ENCODE data around the gene CERS6. TPM values are rescaled to one million over a fixed set of nuclear protein-coding genes. Genes with fewer than 3 reads are reported as not detected.

CERS6 gene
- total RNA-seq, 1 donor from 2014 or later: 66.5 TPM

DNA sequence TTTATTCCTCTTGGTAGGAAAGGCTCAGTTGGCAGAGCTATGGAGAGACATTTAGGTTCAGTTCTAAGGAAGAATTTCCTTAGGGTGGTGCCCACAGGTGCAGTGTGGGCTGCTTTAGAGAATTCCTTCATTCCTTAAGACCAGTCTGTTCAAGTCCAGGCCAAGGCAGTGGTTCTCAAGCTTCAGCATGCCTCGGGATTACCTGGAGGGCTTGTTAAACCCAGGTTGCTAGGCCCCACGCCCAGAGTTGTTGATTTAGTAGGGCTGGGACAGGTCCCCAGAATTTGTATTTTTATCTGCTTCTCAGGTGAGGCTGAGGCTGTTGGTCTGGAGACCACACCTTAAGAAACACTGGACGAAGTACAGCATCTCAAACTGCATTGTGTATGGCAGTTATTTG, 68.9 kb downstream of the CERS6 start:
- Mint-ChIP-seq H3K36me3 (no peaks in the 10 kb centered on the region), H3K4me3 (no peak overlapping the region), H3K27me3 (ENCODE audit: low read depth) (no peaks in the 10 kb centered on the region), H3K27ac (peak overlapping the region; percentile 18), H3K4me1 (peaks cover 76% of the 10 kb centered on the region), H3K9me3 (no peaks in the 10 kb centered on the region)
- no peak for DNase-seq (ENCODE audit: low spot score in 2 of 2, unreplicated experiment in 2 of 2)
- TF ChIP-seq, protein P1, sequence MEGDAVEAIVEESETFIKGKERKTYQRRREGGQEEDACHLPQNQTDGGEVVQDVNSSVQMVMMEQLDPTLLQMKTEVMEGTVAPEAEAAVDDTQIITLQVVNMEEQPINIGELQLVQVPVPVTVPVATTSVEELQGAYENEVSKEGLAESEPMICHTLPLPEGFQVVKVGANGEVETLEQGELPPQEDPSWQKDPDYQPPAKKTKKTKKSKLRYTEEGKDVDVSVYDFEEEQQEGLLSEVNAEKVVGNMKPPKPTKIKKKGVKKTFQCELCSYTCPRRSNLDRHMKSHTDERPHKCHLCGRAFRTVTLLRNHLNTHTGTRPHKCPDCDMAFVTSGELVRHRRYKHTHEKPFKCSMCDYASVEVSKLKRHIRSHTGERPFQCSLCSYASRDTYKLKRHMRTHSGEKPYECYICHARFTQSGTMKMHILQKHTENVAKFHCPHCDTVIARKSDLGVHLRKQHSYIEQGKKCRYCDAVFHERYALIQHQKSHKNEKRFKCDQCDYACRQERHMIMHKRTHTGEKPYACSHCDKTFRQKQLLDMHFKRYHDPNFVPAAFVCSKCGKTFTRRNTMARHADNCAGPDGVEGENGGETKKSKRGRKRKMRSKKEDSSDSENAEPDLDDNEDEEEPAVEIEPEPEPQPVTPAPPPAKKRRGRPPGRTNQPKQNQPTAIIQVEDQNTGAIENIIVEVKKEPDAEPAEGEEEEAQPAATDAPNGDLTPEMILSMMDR (IDR thresholded peaks at IDR 0.05; ENCODE audit: unreplicated experiment): no peak

GRCh38 chr2:168525716-168526446, 69.8 kb downstream of the CERS6 start:
- Mint-ChIP-seq H3K4me3 (no peak overlapping the region), H3K4me1 (peaks cover 79% of the 10 kb centered on the region), H3K27ac (peak overlapping the region; percentile 52), H3K36me3 (no peaks in the 10 kb centered on the region), H3K9me3 (no peaks in the 10 kb centered on the region), H3K27me3 (ENCODE audit: low read depth) (no peaks in the 10 kb centered on the region)
- TF ChIP-seq, protein P1 (IDR thresholded peaks at IDR 0.05; ENCODE audit: unreplicated experiment): no peak
- no peak for DNase-seq (ENCODE audit: low spot score in 2 of 2, unreplicated experiment in 2 of 2)

DNA sequence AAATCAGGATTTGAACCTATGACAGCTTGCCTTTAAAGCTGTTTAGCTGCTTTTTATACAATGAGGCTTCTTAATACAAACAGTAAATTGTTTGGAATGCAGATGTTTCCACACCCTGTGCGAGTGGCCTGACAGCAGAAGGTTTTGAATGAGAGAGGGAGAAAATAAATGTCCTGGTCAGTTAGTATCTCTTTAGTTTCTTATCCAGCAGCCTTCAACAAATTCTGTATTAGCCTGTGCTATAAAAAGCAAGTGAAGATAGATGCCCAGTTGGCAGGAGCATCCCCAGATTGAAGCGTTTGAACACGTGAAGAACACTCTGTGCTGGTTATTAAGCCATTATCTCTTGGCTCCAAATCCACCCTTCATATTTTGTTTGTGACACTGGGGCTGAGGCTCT, 70.6 kb downstream of the CERS6 start:
- no peaks in the 10 kb centered on the region for H3K27me3 Mint-ChIP-seq (ENCODE audit: low read depth)
- no peaks in the 10 kb centered on the region for H3K36me3 Mint-ChIP-seq
- no peak overlapping the region for H3K4me3 Mint-ChIP-seq
- H3K4me1 Mint-ChIP-seq: peaks cover 77% of the 10 kb centered on the region
- DNase-seq (ENCODE audit: low spot score in 2 of 2, unreplicated experiment in 2 of 2): no peak
- H3K9me3 Mint-ChIP-seq: no peaks in the 10 kb centered on the region
- no peak overlapping the region for H3K27ac Mint-ChIP-seq
- TF ChIP-seq, protein P1 (IDR thresholded peaks at IDR 0.05; ENCODE audit: unreplicated experiment): no peak

DNA sequence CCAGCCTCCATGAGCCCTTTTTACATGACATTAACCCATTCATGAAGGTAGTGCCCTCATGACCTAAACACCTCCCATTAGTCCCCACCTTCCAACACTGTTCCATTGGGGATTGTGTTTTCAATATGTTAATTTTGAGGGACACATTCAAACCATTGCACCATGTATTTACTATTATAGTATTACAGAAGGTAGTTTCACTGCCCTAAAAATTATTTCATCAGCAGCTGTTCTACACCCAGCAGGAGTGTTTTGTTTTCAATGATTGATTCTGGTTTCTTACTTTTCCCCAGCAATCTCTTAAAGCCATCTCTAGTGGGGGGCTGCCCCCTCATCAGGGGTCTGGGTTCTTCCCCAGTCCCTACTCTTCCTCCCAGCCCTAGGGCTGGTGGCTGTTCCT, 71.9 kb downstream of the CERS6 start:
- Mint-ChIP-seq H3K4me1 (peaks cover 71% of the 10 kb centered on the region), H3K27me3 (ENCODE audit: low read depth) (no peaks in the 10 kb centered on the region), H3K9me3 (peaks cover 1% of the 10 kb centered on the region), H3K4me3 (no peak overlapping the region), H3K27ac (no peak overlapping the region), H3K36me3 (peaks cover under 1% of the 10 kb centered on the region)
- DNase-seq (ENCODE audit: low spot score in 2 of 2, unreplicated experiment in 2 of 2): no peak
- TF ChIP-seq, protein P1 (IDR thresholded peaks at IDR 0.05; ENCODE audit: unreplicated experiment): no peak

DNA sequence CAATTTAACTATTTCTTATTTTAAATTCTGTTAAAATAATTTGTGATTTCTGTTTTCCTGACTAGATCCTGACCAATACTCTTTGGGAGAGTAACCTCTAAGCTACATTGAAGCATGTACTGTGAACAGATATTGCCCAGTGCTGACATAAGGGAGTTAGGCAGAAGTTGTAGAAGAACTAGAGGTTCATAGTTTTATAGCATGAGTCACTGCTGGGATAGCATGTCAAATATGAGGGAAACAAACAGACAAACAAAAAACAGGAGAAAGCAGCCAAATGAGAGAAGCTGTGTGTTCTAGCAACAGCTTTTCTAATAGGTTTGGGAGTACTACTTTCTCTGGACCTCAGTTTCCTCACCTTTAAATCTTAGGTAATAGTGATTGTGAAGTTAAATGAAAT, 72.4 kb downstream of the CERS6 start:
- Mint-ChIP-seq H3K9me3 (peaks cover 6% of the 10 kb centered on the region), H3K27me3 (ENCODE audit: low read depth) (no peaks in the 10 kb centered on the region), H3K4me1 (peaks cover 67% of the 10 kb centered on the region), H3K36me3 (peaks cover 4% of the 10 kb centered on the region), H3K27ac (peak overlapping the region; percentile 20), H3K4me3 (no peak overlapping the region)
- DNase-seq (ENCODE audit: low spot score in 2 of 2, unreplicated experiment in 2 of 2): no peak
- TF ChIP-seq, protein P1 (IDR thresholded peaks at IDR 0.05; ENCODE audit: unreplicated experiment): no peak
